ENCODE results near the gene ALDH1L1. TPM values are rescaled to one million over a fixed set of nuclear protein-coding genes. Genes with fewer than 3 reads are reported as not detected.
"Not testable (repeated sequence)": the region's sequence is repeated elsewhere in the genome, so short reads cannot be mapped to it uniquely, and the experiment has no call there.

The ALDH1L1 gene
- total RNA-seq, 1 donor from 2014 or later: 11.1 TPM

GRCh38 chr3:126101521-126101982, 78.8 kb downstream of the ALDH1L1 start:
- Histone ChIP-seq H3K36me3 (ENCODE audit: control insufficient read depth, insufficient read depth, low read length) (no peaks in the 10 kb centered on the region), H3K4me3 (ENCODE audit: low read depth, low read length) (no peak overlapping the region), H3K27me3 (ENCODE audit: control insufficient read depth, insufficient read depth, low read length) (no peaks in the 10 kb centered on the region)
- DNase-seq (ENCODE audit: low read depth): no peak
- TF ChIP-seq CTCF (IDR thresholded peaks at IDR 0.05; ENCODE audit: insufficient read depth, low read length, severe bottlenecking): no peak
- no peak for FAIRE-seq

- FAIRE-seq: no peak
- TF ChIP-seq CTCF (IDR thresholded peaks at IDR 0.05; ENCODE audit: insufficient read depth, low read length, severe bottlenecking): no peak
- Histone ChIP-seq H3K36me3 (ENCODE audit: control insufficient read depth, insufficient read depth, low read length) (no peaks in the 10 kb centered on the region), H3K4me3 (ENCODE audit: low read depth, low read length) (no peak overlapping the region), H3K27me3 (ENCODE audit: control insufficient read depth, insufficient read depth, low read length) (no peaks in the 10 kb centered on the region)
- DNase-seq (ENCODE audit: low read depth): no peak
Measured at GRCh38 chr3:126100634-126101301, 79.6 kb downstream of the ALDH1L1 start.

GRCh38 chr3:126100269-126100633, 80.1 kb downstream of the ALDH1L1 start:
- no peak for TF ChIP-seq CTCF (IDR thresholded peaks at IDR 0.05; ENCODE audit: insufficient read depth, low read length, severe bottlenecking)
- Histone ChIP-seq H3K27me3 (ENCODE audit: control insufficient read depth, insufficient read depth, low read length) (no peaks in the 10 kb centered on the region), H3K4me3 (ENCODE audit: low read depth, low read length) (no peak overlapping the region), H3K36me3 (ENCODE audit: control insufficient read depth, insufficient read depth, low read length) (no peaks in the 10 kb centered on the region)
- FAIRE-seq (no peak), DNase-seq (ENCODE audit: low read depth) (no peak)

GRCh38 chr3:126098391-126098858, 82.0 kb downstream of the ALDH1L1 start:
- Histone ChIP-seq H3K27me3 (ENCODE audit: control insufficient read depth, insufficient read depth, low read length) (no peaks in the 10 kb centered on the region), H3K36me3 (ENCODE audit: control insufficient read depth, insufficient read depth, low read length) (no peaks in the 10 kb centered on the region), H3K4me3 (ENCODE audit: low read depth, low read length) (no peak overlapping the region)
- no peak for DNase-seq (ENCODE audit: low read depth)
- TF ChIP-seq CTCF (IDR thresholded peaks at IDR 0.05; ENCODE audit: insufficient read depth, low read length, severe bottlenecking): no peak
- FAIRE-seq: no peak

GRCh38 chr3:126097801-126098200, 82.6 kb downstream of the ALDH1L1 start:
- H3K4me3 ChIP-seq (ENCODE audit: low read depth, low read length): no peak overlapping the region

GRCh38 chr3:126096274-126096673, 84.1 kb downstream of the ALDH1L1 start:
- not testable (repeated sequence) for H3K36me3 ChIP-seq (ENCODE audit: control insufficient read depth, insufficient read depth, low read length); H3K4me3 ChIP-seq (ENCODE audit: low read depth, low read length); FAIRE-seq; DNase-seq (ENCODE audit: low read depth); H3K27me3 ChIP-seq (ENCODE audit: control insufficient read depth, insufficient read depth, low read length)

More at GRCh38 chr3:126097801-126098200, 82.6 kb downstream of the ALDH1L1 start:
- Histone ChIP-seq H3K27me3 (ENCODE audit: control insufficient read depth, insufficient read depth, low read length) (no peaks in the 10 kb centered on the region), H3K36me3 (ENCODE audit: control insufficient read depth, insufficient read depth, low read length) (no peaks in the 10 kb centered on the region)
- no peak for TF ChIP-seq CTCF (IDR thresholded peaks at IDR 0.05; ENCODE audit: insufficient read depth, low read length, severe bottlenecking)
- FAIRE-seq: no peak
- DNase-seq (ENCODE audit: low read depth): no peak

GRCh38 chr3:126092128-126092527, 88.3 kb downstream of the ALDH1L1 start:
- not testable (repeated sequence) for H3K27me3 ChIP-seq (ENCODE audit: control insufficient read depth, insufficient read depth, low read length); DNase-seq (ENCODE audit: low read depth); H3K4me3 ChIP-seq (ENCODE audit: low read depth, low read length); H3K36me3 ChIP-seq (ENCODE audit: control insufficient read depth, insufficient read depth, low read length); FAIRE-seq
